ENCODE data around the gene OR4D10.
"Not testable (repeated sequence)": the region's sequence is repeated elsewhere in the genome, so short reads cannot be mapped to it uniquely, and the experiment has no call there.

Gene OR4D10

DNA sequence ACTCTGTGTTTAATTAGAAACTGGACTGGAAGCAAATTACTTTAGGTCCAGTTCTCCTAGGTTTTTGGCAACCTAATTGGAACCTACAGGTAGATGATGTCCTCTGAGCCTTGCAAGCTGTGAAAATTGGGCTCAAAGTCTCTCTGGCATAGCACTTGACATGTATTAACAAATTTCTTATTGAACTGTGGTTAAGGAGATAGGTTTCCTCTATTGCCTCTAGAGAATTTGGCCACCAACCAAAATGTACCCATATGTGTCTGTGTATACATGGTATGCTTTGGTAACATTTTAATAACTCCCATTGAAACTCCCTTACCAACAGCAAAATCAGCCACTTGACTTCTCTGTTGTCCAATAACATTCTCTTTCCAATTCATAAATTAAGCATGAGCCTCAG is at the start of gene OR4D10:
OR4D10 (plus strand) TSS at position 301 of the 400 bp plus-strand sequence. CDS start 4,115 bp downstream, outside the sequence.
- DNase-seq = no peak

DNA sequence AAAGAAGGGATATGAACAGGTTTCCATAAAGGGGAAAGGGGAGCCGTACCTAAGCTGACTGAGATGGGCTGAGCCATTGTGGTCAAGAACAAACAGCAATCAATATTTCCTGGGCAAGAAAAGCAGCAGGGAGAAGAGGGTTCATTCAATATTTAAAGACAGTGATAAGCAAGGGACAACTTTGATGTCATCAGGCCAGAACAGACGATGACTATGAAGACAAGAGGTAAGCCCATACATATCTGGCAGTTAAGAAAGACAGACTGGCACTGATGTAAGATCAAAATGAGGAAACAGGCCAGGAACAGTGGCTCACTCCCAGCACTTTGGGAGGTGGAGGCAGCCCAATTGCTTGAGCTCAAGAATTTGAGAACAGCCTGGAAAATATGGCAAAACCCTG is 49.3 kb upstream of the OR4D10 start:
- DNase-seq = no peak

DNA sequence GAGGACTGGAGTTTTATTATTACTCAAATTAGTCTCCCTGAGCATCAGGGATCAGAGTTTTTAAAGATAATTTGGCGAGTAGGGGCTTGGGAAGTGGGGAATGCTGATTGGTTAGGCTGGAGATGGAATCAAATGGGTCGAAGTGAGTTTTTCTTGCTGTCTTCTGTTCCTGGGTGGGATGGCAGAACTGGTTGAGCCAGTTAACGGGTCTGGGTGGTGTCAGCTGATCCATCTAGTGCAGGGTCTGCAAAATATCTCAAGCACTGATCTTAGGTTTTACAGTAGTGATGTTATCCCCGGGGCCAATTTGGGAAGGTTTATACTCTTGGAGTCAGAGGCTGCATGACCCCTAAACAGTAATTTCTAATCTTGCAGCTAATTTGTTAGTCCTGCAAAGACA is 48.0 kb upstream of the OR4D10 start:
- DNase-seq = no peak

DNA sequence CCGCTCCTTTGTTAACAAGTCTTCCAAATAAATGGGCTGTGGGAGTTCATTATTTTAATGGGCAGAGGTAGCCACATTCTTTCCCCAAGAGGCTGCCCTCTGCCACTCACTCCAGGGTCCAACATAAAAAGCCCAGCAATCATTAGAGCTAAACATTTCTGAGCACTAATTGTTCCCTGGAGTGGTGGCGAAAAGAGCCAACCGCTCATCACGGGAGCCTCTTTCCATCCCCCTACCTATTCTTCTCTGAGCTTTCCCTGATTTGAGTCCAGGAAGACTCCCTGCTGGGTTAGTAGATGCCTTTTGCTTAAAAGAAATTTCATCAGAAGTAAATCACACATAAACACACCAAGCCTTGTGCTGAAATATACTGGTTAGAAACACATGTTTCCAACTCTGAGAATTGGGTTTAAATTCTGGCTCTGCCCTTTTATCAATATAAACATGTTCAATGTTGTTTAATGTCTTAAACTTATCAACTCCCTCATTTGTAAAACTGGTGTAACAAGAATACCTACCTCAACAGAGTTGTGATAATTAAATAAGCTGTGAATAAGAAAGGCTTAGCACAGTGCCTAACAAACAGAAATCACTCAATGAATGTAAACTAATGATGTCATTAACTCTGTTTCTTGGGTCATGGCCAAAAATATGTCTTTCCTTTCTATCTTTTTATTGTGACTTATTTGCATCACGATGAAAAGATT is 46.6 kb upstream of the OR4D10 start, which contains the start of gene OR5A2:
OR5A2 (minus strand) TSS at position 53 of the 707 bp plus-strand sequence. CDS start 3,460 bp downstream, outside the sequence.
- no peak for DNase-seq

DNA sequence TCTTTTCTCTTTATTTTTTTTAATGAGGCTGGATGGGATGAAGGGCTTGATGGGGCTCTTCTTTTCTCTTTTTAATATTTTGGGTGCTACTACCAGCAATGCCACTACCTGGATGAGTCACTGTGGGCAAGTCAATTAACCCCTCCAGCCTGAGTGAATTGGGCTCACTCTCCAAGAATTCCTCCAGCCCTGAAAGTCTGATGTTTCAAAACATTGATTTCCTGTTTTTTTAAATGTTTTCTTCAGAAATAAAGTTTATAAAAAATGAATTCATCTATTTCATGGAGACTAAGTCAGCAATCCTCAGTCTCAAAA is 46.1 kb upstream of the OR4D10 start:
- no peak for DNase-seq

DNA sequence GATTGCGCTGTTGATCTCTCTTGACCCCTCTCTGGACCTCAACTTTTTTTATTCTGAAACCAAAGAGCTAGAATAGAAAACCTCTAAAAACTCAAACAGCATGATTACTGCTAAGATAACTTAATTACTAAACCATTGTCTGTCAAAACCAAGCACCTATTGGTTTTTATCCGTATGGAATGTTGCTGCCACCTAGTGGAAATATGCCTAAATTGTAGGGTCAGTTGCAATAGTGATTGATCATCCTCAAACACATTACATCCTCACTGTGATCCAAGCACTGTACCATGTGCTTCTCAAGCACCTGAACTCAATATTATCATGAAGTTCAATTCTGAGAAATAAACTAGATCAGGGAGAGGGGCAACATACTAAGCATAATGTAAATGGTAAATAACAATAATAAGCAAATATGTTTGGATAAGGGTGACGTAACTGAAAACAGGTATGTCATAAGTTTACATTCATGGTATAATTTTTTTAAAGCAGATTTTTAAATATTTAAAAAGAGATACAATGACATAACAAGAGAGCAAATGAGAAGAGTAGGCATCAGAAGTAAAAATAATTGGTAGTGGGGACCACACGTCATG is 43.1 kb upstream of the OR4D10 start:
- no peak for DNase-seq

DNA sequence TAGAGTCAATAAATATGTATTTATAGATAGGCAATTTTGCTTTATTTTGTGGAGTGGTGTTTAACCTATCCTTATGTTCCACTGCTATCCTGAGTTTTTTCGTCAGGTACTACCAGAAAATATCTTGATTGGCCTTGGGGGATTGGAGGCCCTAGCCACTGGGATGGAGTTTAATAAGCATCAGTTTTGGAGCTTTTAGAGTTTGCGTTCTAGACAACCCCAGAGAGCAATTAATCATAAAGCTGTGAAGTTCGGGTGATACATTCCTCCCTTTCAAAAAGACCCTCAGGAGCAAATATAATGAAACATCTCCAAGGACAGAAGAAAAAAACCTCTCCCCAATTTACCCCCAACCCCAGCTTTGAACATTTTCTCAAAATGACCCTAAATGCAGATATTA is 36.9 kb upstream of the OR4D10 start, which contains the start of gene OR5A1:
OR5A1 (plus strand) TSS at position 301 of the 400 bp plus-strand sequence. CDS start 6,700 bp downstream, outside the sequence.
- DNase-seq = no peak

DNA sequence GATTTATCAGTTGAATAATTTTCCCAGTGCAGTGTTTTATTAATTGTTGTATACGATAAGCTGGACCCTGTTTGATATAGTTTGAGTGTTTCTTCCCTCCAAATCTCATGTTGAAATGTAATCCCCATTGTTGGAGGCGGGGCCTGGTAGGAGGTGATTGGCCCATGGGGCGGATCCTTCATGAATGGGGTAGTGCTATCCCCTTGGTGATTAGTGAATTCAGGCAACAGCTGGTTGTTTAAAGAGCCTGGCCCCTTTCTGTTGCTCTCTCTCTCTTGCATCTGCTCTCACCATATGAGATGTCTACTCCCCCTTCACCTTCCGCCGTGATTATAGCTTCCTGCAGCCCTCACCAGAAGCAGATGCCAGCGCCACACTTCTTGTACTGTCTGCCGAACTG is 35.3 kb upstream of the OR4D10 start:
- peak; percentile 17 for DNase-seq

DNA sequence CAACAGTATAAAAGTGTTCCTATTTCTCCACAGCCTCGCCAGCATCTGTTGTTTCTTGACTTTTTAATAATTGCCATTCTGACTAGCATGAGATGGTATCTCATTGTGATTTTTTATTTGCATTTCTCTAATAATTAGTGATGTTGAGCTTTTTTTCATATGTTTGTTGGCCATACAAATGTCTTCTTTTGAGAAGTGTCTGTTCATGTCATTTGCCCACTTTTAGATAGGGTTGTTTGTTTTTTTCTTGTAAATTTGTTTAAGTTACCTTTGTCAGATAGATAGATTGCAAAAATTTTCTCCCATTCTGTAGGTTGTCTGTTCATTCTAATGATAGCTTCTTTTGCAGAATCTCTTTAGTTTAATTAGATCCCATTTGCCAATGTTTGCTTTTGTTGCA is 27.5 kb upstream of the OR4D10 start:
- not testable (repeated sequence) for DNase-seq

DNA sequence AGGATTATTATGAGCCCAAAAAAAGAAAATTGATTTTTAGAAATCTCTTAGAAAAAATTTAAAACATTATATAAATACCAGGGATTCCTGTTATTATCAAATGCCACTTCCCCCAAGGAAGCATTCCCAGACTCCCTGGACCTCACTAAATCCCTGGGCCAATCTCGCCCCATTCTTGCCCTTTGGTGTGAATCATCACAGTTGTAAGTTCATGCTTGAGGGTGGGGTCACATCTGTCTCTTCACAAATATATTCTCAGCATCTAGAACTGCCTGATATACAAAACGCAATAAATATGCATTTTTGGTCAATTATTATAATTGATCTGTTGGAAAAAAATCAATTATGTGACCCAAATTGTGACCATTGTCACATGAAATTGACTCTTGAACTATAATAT is 24.6 kb upstream of the OR4D10 start:
- DNase-seq = no peak

DNA sequence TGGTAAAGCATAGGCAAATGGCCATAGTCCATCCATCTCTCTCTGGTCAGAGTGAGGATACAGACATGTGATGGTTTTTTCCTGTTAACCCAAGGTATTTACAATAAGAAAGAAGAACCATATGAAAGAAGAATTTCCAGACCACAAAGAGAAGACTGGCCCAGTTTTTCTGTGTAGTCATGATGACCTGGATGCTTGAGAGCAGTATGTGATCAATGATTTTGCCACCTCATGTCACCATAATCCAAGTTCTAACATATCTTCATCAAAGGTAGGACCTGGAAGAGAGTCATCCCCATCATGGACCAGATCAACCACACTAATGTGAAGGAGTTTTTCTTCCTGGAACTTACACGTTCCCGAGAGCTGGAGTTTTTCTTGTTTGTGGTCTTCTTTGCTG is 16.5 kb upstream of the OR4D10 start, which contains the start of gene OR4D6:
OR4D6 (plus strand) TSS at position 301 of the 400 bp plus-strand sequence; CDS start at position 301, 0 bp downstream.
- DNase-seq = no peak

DNA sequence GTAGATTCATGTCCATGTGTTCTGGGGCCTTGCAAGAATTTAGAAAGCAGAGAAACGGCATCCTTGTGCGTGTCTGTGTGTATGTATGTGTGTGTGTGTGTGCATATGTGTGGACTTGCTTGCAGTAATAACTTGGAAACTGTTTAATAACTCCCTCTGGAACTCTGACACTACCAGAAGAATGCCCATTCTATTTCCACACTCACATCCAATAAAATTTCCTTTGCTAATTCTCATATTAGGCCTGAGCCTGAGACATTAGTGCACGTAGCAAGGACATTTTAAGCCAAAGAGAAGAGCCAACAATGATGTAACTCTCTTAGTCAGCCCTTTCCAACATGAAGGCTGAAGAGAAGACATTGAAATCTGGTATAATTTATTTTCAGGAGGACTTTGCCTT is 13.2 kb upstream of the OR4D10 start:
- no peak for DNase-seq

DNA sequence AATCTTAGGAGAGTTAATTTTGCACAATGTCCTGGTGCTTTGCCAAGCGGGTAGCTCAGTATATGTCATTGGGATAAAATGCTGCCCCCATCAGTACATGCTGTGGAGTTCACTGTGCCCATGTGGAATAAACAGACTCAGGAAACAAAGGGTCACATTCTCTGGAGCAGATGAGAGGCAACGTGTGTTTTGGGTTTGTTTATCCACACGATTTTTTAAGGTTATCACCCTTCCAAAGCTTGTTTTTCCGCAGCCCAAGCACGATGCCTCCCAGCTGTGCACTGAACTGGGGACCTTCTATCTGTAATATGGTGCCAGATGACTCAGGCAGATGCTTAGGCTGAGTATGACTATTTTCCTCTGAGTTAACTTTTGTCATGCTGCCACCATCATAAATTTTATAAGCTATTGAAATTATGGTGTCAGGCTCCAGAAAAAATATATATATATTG is 9.9 kb upstream of the OR4D10 start:
- DNase-seq = no peak

DNA sequence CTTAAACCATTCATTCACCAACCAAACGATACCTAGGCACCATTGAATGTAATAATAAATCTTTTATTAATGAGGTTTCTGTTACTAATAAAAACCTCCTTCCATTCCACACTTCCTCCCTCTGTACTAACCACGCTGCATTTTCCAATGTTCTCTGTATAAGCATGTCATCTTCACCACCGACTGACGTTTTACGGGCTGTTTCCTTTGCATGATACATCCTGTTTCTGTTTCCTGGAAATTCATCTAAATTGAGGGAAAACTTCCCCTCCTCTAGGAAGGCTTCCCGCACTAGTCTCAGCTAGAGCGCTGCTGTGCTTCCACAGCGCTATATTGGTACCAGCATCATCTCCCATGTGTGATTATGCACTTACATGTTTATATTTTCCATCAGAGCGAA is 2.1 kb downstream of the OR4D10 start:
- no peak for DNase-seq

DNA sequence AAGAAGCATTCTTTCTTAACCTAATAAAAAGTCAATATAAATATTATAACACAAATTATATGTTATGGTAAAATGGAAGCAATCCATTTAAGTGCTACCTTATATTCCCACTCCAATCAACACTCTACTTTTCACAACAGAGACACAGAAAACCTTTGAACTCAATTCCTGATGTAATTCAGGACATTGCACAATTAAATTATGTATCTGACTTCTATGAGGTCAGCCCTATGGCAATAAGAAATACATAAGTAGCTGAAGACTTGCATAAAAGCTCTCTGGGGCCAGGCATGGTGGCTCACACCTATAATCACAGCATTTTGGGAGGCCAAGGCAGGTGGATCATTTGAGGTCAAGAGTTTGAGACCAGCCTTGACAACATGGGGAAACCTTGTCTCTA is 6.8 kb downstream of the OR4D10 start:
- no peak for DNase-seq

DNA sequence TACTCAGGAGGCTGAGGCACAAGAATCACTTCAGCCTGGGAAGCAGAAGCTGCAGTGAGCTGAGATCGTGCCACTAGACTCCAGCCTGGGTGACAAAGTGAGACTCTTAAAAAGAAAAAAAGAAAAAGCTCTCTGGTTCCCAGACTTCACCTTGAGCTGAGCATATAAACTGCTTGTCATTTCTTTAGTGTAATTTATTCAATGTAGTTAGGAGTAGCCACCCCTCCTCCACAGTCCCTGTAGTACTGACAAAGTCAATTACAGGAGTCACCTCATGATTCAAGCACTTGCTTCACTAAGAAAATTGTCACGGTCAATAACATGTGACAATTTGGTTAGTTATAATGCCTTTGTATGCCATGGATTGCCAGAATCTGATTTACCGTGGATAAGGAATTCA is 7.2 kb downstream of the OR4D10 start:
- DNase-seq = no peak

DNA sequence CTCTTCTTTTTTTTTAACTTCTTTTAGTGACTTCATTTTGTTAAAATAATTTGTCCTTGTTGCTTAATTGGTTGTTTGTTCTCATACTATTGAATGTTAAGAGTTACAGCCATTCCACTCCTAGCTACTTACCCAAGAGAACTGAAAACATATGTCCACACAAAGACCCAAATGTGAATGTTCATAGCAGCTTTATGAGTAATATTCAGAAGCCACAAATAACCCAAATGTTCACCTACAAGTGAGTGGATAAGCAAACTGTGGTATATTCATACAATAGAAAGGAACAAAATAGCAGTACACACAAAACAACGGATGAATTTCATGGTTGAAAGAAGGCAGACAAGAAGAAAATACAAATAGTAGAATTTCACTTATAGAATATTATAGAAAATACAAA is 28.8 kb downstream of the OR4D10 start:
- no peak for DNase-seq

DNA sequence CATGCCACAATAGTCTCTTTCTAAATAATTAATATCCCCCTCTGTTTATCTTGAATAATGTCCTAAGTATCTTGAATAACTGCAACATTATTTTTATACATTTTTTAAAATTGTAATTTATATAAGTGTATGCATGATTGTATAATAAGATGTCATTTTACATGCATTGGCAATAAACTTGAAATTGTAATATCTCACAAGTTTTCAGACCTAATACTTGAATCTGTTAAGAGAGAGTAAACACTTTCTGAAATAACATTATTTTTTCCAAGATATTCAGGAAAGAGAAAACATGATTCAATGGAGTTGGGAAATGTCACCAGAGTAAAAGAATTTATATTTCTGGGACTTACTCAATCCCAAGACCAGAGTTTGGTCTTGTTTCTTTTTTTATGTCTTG is 30.2 kb downstream of the OR4D10 start, which contains the start of gene OR4D11:
OR4D11 (plus strand) TSS at position 301 of the 400 bp plus-strand sequence; CDS start at position 301, 0 bp downstream.
- DNase-seq = no peak

DNA sequence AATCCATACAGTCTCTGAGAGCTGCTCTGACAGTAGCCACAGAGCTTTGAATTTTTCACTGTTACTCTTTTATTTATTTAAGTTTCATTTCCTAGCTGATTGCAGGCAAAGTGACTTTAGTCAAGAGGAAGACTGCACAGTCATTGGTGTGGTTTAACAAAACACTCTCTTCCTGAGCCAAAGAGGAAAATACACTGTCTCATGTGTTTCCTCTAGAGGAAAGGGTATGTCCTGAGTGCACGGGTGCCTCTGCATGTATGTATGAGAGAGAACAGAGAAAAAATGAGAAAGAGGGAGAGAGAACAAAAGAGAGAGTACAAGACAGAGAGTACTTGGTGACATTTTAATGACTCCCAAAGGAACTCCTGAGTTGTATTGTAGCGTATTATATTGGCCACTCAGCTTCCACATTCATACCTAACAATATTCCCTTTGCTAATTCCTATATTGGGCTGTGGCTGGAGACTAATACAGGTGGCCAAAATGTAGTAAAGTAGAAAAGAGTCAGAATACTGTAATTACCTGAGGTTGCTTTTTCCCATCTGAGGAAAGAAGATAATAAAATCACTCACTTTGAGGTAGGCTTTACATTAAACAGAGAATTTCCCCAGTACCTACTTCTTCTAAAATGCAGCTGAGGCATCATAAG is 38.0 kb downstream of the OR4D10 start, which contains the start of gene OR4D9:
OR4D9 (plus strand) TSS at position 599 of the 649 bp plus-strand sequence. CDS start 3,374 bp downstream, outside the sequence.
- no peak for DNase-seq

DNA sequence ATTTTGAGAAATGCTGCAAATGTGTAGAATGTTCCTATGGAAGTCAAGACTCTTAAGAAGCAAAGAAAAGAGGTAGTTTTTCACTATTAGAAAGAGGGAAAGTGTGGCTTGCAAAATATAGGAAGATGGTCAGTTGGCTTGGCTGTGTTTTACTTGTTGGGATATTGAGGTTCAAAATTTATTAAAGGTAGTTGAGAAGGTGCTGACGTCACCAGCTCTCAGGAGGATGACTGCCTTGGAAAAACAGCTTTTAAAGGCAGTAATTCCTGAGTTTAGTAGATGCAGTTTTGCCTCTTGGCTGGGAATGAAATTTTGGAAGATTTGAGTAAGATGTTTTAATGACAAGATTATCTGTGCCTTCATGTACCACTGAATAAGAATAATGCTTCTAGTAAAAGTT is 38.6 kb downstream of the OR4D10 start:
- DNase-seq = no peak

DNA sequence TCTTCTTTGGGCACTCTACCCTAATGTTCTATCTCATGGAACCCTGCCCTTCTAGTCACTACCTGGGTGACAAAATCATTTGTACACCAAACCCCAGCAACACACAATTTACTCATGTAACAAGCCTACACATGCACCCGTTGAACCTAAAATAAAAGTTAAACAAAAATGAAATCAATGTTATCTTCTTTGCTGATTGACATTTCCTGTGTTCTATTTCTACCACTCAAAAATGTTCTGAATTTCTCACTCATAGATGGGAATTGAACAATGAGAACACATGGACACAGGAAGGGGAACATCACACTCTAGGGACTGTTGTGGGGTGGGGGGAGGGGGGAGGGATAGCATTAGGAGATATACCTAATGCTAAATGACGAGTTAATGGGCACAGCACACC is 47.0 kb downstream of the OR4D10 start:
- not testable (repeated sequence) for DNase-seq

DNA sequence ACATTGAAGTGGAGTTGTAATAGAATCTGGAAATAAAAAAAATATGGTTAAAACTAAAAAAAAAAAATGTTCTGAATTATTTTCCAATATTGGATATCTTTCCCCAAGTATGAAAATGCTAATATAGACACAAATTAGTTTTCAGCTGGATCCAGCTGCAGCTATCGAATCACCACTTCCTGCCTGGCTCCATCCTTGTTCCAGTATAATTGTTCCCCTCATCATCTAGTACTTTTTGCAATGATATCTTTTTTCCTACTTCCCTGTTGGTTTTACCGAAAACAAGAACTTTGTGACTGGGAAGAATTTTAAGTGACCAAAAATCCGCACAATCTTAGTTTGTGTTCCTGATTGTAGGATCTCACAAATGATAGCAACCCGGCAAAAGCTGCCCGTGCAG is 47.6 kb downstream of the OR4D10 start:
- DNase-seq = no peak

DNA sequence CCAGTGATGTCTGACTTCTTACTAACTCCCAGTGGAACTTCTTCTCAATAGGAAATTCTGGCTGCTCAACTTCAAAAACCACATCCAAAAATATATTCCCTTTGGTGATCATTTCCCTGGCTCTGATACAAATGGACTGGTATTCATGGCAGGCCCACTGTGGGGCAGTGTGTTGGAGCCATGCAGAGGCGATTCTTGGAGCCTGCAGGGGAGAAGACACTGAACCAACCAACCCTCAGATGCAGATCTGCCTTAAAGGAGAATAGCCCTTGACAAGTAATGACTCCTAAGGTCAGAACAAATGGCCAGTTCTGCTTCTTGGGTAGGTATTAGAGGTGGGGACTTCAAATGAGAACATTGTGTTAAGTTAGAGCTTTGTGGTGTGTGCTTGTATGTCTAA is 50.4 kb downstream of the OR4D10 start:
- no peak for DNase-seq

DNA sequence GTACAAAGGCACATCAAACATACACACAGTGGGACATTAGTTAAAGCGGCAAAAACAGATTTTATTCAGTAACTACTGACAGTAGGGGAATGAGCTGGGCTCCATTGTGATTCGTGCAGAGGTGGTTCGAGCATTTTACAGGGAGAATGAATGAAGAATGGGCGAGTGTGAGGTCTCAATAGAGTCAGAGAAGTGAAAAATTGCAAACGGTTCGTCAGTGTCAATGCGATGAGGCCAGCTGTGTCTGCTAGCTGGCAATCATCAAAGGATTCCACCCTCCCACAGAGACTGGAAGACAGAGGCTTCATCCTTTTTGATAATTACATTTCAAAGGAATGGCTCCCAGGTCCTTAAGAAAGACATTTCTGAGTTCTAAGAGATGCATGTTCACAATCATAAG is 55.6 kb downstream of the OR4D10 start:
- no peak for DNase-seq

All from NCI-H524 treated with DMSO at 0.1 percent for 48 hours (cell line).